NCI-H2107 (cell line): ENCODE measurements around the gene OR6A2.
"Not testable (repeated sequence)": the region's sequence is repeated elsewhere in the genome, so short reads cannot be mapped to it uniquely, and the experiment has no call there.

Experiments
- DNase-seq: peaks from one replicate; lab custom pipeline; 2025; lab: John Stamatoyannopoulos, UW

Gene OR6A2

GRCh38 chr11:6799402-6799801 lies at the start of gene OR6A2:
OR6A2 (minus strand) TSS chr11:6799689; CDS start chr11:6795708, 3,981 bp downstream.
- DNase-seq, result no peak

- DNase-seq, result no peak
These were observed 45.9 kb upstream of the OR6A2 start, which contains the start of gene OR10A5 for GRCh38 chr11:6845383-6845782. OR10A5 (plus strand) TSS chr11:6845683; CDS start chr11:6845683, 0 bp downstream.

- DNase-seq, result no peak
These were observed 44.9 kb upstream of the OR6A2 start for GRCh38 chr11:6844356-6844755.

GRCh38 chr11:6843670-6844069 lies 44.2 kb upstream of the OR6A2 start:
- no peak for DNase-seq

GRCh38 chr11:6841694-6842093 lies 42.2 kb upstream of the OR6A2 start:
- no peak for DNase-seq

- no peak for DNase-seq
These were observed 34.5 kb upstream of the OR6A2 start for GRCh38 chr11:6834021-6834420.

- no peak for DNase-seq
These were observed 33.9 kb upstream of the OR6A2 start for GRCh38 chr11:6833356-6833755.

- DNase-seq, result no peak
These were observed 28.6 kb upstream of the OR6A2 start for GRCh38 chr11:6828103-6828502.

GRCh38 chr11:6825231-6825744 lies 25.8 kb upstream of the OR6A2 start:
- DNase-seq, result peak; percentile 17

GRCh38 chr11:6824136-6824823 lies 24.8 kb upstream of the OR6A2 start:
- DNase-seq, result no peak

- no peak for DNase-seq
These were observed 19.5 kb upstream of the OR6A2 start for GRCh38 chr11:6818967-6819366.

GRCh38 chr11:6817694-6818093 lies 18.2 kb upstream of the OR6A2 start:
- DNase-seq, result no peak

- no peak for DNase-seq
These were observed 14.2 kb upstream of the OR6A2 start for GRCh38 chr11:6813656-6814055.

- no peak for DNase-seq
These were observed 13.0 kb upstream of the OR6A2 start for GRCh38 chr11:6812390-6813005.

- not testable (repeated sequence) for DNase-seq
These were observed 1.6 kb upstream of the OR6A2 start for GRCh38 chr11:6801075-6801474.

GRCh38 chr11:6794639-6795038 lies 4.8 kb downstream of the OR6A2 start:
- DNase-seq, result no peak

- DNase-seq, result no peak
These were observed 8.9 kb downstream of the OR6A2 start for GRCh38 chr11:6790546-6790945.

GRCh38 chr11:6782720-6783119 lies 16.8 kb downstream of the OR6A2 start, which contains the start of gene OR2AG1:
OR2AG1 (plus strand) TSS chr11:6783020; CDS start chr11:6785038, 2,018 bp downstream.
- DNase-seq, result no peak

- DNase-seq, result no peak
These were observed 18.7 kb downstream of the OR6A2 start for GRCh38 chr11:6780829-6781228.

GRCh38 chr11:6778518-6778917 lies 21.0 kb downstream of the OR6A2 start:
- no peak for DNase-seq

GRCh38 chr11:6771926-6772893 lies 27.3 kb downstream of the OR6A2 start, which contains the start of gene OR2AG2:
OR2AG2 (minus strand) TSS chr11:6771976; CDS start chr11:6768957, 3,019 bp downstream.
- no peak for DNase-seq

GRCh38 chr11:6757373-6757967 lies 42.0 kb downstream of the OR6A2 start:
- no peak for DNase-seq
